ENCODE measurements around the gene GTF3C1. TPM values are rescaled to one million over a fixed set of nuclear protein-coding genes. Genes with fewer than 3 reads are reported as not detected.

The GTF3C1 gene
- total and polyA plus RNA-seq, 8 donors, result 61.5 to 111 (median 97.7) TPM

GRCh38 chr16:27455700-27456099, 94.0 kb downstream of the GTF3C1 start:
- Histone ChIP-seq H3K27me3 (peaks cover 0 to 8% of the 10 kb centered on the region in 2 donors), H3K4me3 (no peak overlapping the region), H3K27ac (peak overlapping the region in 1 of 2 donors; percentile 55), H3K9me3 (no peaks in the 10 kb centered on the region), H3K4me1 (peaks cover 0 to 21% of the 10 kb centered on the region in 2 donors), H3K36me3 (peaks cover 0 to 15% of the 10 kb centered on the region in 2 donors)
- ATAC-seq (no peak), DNase-seq (peak in 1 of 4 donors; percentile 26)
- intact Hi-C loops (cut with DNase I), result loop anchor here in 1 of 2 donors (10.0 kb wide), 1 partner anchor 271 kb away; no protein-coding TSS in a partner anchor
- no peak for TF ChIP-seq CTCF (IDR thresholded peaks at IDR 0.05)

GRCh38 chr16:27453494-27453825, 96.3 kb downstream of the GTF3C1 start:
- peaks cover 0 to 30% of the 10 kb centered on the region in 2 donors for H3K27me3 ChIP-seq
- DNase-seq (no peak), ATAC-seq (no peak)
- H3K36me3 ChIP-seq, result no peaks in the 10 kb centered on the region
- H3K9me3 ChIP-seq, result no peaks in the 10 kb centered on the region
- peaks cover 4 to 33% of the 10 kb centered on the region in 2 donors for H3K4me1 ChIP-seq
- H3K4me3 ChIP-seq, result no peak overlapping the region
- TF ChIP-seq CTCF (IDR thresholded peaks at IDR 0.05), result no peak
- intact Hi-C loops (cut with DNase I), result loop anchor here in 1 of 2 donors (10.0 kb wide), 1 partner anchor 269 kb away; no protein-coding TSS in a partner anchor
- H3K27ac ChIP-seq, result no peak overlapping the region

- peaks cover 0 to 34% of the 10 kb centered on the region in 2 donors for H3K27me3 ChIP-seq
- H3K36me3 ChIP-seq, result no peaks in the 10 kb centered on the region
- H3K27ac ChIP-seq, result no peak overlapping the region
- no peak for TF ChIP-seq CTCF (IDR thresholded peaks at IDR 0.05)
- ATAC-seq, result no peak
- peaks cover 4 to 33% of the 10 kb centered on the region in 2 donors for H3K4me1 ChIP-seq
- H3K4me3 ChIP-seq, result no peak overlapping the region
- no peak for DNase-seq
- no peaks in the 10 kb centered on the region for H3K9me3 ChIP-seq
- intact Hi-C loops (cut with DNase I), result loop anchor here in 1 of 2 donors (10.0 kb wide), 1 partner anchor 268 kb away; no protein-coding TSS in a partner anchor
Measured at GRCh38 chr16:27452569-27453493, 96.9 kb downstream of the GTF3C1 start.

- peaks cover 0 to 2% of the 10 kb centered on the region in 2 donors for H3K9me3 ChIP-seq
- H3K27me3 ChIP-seq, result peaks cover 0 to 34% of the 10 kb centered on the region in 2 donors
- no peak for DNase-seq
- peaks cover 4 to 12% of the 10 kb centered on the region in 2 donors for H3K4me1 ChIP-seq
- no peak for ATAC-seq
- intact Hi-C loops (cut with DNase I), result loop anchor here in 1 of 2 donors (10.0 kb wide), 1 partner anchor 265 kb away; no protein-coding TSS in a partner anchor
- H3K4me3 ChIP-seq, result no peak overlapping the region
- peaks cover 0 to 8% of the 10 kb centered on the region in 2 donors for H3K36me3 ChIP-seq
- TF ChIP-seq CTCF (IDR thresholded peaks at IDR 0.05), result no peak
- H3K27ac ChIP-seq, result peak overlapping the region in 1 of 2 donors; percentile 2
Measured at GRCh38 chr16:27450196-27450549, 99.5 kb downstream of the GTF3C1 start.
